Astrocyte (in vitro differentiated cells and primary cell): Measurements from ENCODE around the gene LRP1B. TPM values are rescaled to one million over a fixed set of nuclear protein-coding genes. Genes with fewer than 3 reads are reported as not detected.

Experiments
- DNase-seq: peaks from one replicate; pipeline ENCODE4 v3.0.0-alpha.2; 2010; ENCODE audit warnings: low read depth
- FAIRE-seq: peaks from 2 replicates; lab custom pipeline; 2011; peaks lifted over from hg19 to GRCh38; lab: Jason Lieb, UNC
- H2AFZ ChIP-seq: 2 replicates; pipeline ENCODE4 v1.6.0; 2012; ENCODE audit warnings: low read depth, low read length, inconsistent platforms
- H3K27ac ChIP-seq: 2 replicates; pipeline ENCODE4 v1.5.1; 2011; ENCODE audit warnings: low read depth, low read length, inconsistent platforms
- H3K27me3 ChIP-seq: 2 replicates; pipeline ENCODE4 v1.6.0; 2011; ENCODE audit warnings: low read length, inconsistent platforms; ENCODE audit not compliant: insufficient read depth
- H3K36me3 ChIP-seq: 2 replicates; pipeline ENCODE4 v1.5.1; 2011; ENCODE audit warnings: low read length, inconsistent platforms; ENCODE audit not compliant: insufficient read depth
- H3K4me1 ChIP-seq: 2 replicates; pipeline ENCODE4 v1.5.1; 2011; ENCODE audit warnings: low read length, inconsistent platforms; ENCODE audit not compliant: insufficient read depth
- H3K4me2 ChIP-seq: 2 replicates; pipeline ENCODE4 v1.6.0; 2012; ENCODE audit warnings: low read length, inconsistent platforms
- H3K4me3 ChIP-seq: 2 replicates; pipeline ENCODE4 v1.5.1; 2011; ENCODE audit warnings: low read depth, mild to moderate bottlenecking, low read length, inconsistent platforms; ENCODE audit not compliant: insufficient read depth
- H3K79me2 ChIP-seq: 2 replicates; pipeline ENCODE4 v1.6.0; 2012; ENCODE audit warnings: mild to moderate bottlenecking, low read length, inconsistent platforms; ENCODE audit not compliant: insufficient read depth
- H3K9ac ChIP-seq: 2 replicates; pipeline ENCODE4 v1.6.0; 2012; ENCODE audit warnings: mild to moderate bottlenecking, low read length, inconsistent platforms
- H3K9me3 ChIP-seq: 2 replicates; pipeline ENCODE4 v1.5.1; 2012; ENCODE audit warnings: low read depth, mild to moderate bottlenecking, low read length, inconsistent platforms; ENCODE audit not compliant: insufficient read depth
- H4K20me1 ChIP-seq: 2 replicates; pipeline ENCODE4 v1.6.0; 2012; ENCODE audit warnings: low read length, inconsistent platforms; ENCODE audit not compliant: insufficient read depth
- H3K27ac Mint-ChIP-seq: one replicate; pipeline ENCODE4 v1.8.0; 2021; ENCODE audit warnings: mild to moderate bottlenecking, mixed read lengths; ENCODE audit not compliant: unreplicated experiment
- H3K27me3 Mint-ChIP-seq: one replicate; pipeline ENCODE4 v1.8.0; 2021; ENCODE audit warnings: low read depth, mixed read lengths; ENCODE audit not compliant: unreplicated experiment
- H3K36me3 Mint-ChIP-seq: one replicate; pipeline ENCODE4 v1.8.0; 2021; ENCODE audit warnings: low read depth, mixed read lengths; ENCODE audit not compliant: unreplicated experiment
- H3K4me1 Mint-ChIP-seq: one replicate; pipeline ENCODE4 v1.8.0; 2021; ENCODE audit warnings: low read depth, mixed read lengths; ENCODE audit not compliant: unreplicated experiment
- H3K4me3 Mint-ChIP-seq: one replicate; pipeline ENCODE4 v1.8.0; 2021; ENCODE audit warnings: mild to moderate bottlenecking, moderate library complexity, mixed read lengths; ENCODE audit not compliant: unreplicated experiment
- H3K9me3 Mint-ChIP-seq: one replicate; pipeline ENCODE4 v1.8.0; 2021; ENCODE audit warnings: mild to moderate bottlenecking, mixed read lengths; ENCODE audit not compliant: unreplicated experiment
- EZH2 ChIP-seq: IDR thresholded peaks from 2 replicates; pipeline ENCODE4 v1.6.1; 2012; ENCODE audit warnings: mild to moderate bottlenecking, low read length, inconsistent platforms; ENCODE audit not compliant: insufficient read depth
- total RNA-seq: library from RNA; stranded (reverse); gene quantifications from 2 replicates; pipeline ENCODE4 v1.2.1, GENCODE V29; 2021
- TF ChIP-seq, protein P1 (sequence below): IDR thresholded peaks from 2 replicates; pipeline ENCODE4 v1.5.1; 2011; ENCODE audit warnings: low read depth, mild to moderate bottlenecking, inconsistent platforms, low read length, moderate library complexity; ENCODE audit not compliant: insufficient read depth

LRP1B gene
- total RNA-seq, 1 donor from 2014 or later = 1.5 TPM

DNA sequence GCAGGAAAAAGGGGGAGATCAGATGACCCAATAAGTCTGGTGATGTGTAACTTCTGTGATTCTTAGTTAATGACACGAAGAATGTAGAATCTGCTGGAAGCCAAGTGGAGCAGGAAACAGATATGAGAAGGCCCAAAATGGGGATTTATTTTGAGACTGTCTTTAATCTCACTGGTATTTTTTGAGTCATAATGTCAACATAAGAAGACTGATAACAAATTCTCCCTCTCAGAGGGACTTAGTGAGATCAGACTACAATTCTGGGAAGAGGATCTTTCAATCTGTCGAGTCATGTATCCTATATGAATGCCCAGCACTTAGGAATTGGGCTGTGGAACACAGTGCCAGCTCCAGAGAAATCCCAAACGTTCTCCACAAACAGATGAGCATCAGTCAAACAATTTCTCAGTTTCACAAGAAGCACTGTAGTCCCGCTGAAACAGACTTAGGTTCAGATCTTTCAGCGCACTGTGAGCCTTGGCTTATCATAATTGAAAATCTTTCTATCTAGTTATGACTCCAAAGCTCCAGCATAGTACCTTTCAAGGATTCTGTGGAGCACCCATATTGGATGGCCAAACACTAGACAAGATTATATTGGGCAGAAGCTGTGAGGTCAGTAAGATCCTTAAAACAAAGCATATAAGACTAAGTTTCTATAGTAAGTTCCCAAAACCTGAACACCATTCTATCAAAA is 738.2 kb downstream of the LRP1B start:
- H3K27me3 ChIP-seq = no peaks in the 10 kb centered on the region
- H3K9me3 ChIP-seq = no peaks in the 10 kb centered on the region
- TF ChIP-seq EZH2 = no peak
- TF ChIP-seq, protein P1, sequence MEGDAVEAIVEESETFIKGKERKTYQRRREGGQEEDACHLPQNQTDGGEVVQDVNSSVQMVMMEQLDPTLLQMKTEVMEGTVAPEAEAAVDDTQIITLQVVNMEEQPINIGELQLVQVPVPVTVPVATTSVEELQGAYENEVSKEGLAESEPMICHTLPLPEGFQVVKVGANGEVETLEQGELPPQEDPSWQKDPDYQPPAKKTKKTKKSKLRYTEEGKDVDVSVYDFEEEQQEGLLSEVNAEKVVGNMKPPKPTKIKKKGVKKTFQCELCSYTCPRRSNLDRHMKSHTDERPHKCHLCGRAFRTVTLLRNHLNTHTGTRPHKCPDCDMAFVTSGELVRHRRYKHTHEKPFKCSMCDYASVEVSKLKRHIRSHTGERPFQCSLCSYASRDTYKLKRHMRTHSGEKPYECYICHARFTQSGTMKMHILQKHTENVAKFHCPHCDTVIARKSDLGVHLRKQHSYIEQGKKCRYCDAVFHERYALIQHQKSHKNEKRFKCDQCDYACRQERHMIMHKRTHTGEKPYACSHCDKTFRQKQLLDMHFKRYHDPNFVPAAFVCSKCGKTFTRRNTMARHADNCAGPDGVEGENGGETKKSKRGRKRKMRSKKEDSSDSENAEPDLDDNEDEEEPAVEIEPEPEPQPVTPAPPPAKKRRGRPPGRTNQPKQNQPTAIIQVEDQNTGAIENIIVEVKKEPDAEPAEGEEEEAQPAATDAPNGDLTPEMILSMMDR = no peak
- Mint-ChIP-seq H3K36me3 (no peaks in the 10 kb centered on the region), H3K9me3 (no peaks in the 10 kb centered on the region), H3K4me3 (no peak overlapping the region), H3K27ac (peak overlapping the region; percentile 91), H3K4me1 (peaks cover 15% of the 10 kb centered on the region), H3K27me3 (no peaks in the 10 kb centered on the region)
- no peaks in the 10 kb centered on the region for H3K36me3 ChIP-seq
- peak overlapping the region; percentile 77 for H3K9ac ChIP-seq
- peak overlapping the region; percentile 22 for H2AFZ ChIP-seq
- FAIRE-seq (peak; percentile 59), DNase-seq (peak; percentile 91)
- peaks cover 15% of the 10 kb centered on the region for H3K4me1 ChIP-seq
- peak overlapping the region; percentile 96 for H3K27ac ChIP-seq
- peak overlapping the region; percentile 65 for H3K4me2 ChIP-seq
- no peaks in the 10 kb centered on the region for H4K20me1 ChIP-seq
- H3K79me2 ChIP-seq = no peaks in the 10 kb centered on the region
- H3K4me3 ChIP-seq = no peak overlapping the region

DNA sequence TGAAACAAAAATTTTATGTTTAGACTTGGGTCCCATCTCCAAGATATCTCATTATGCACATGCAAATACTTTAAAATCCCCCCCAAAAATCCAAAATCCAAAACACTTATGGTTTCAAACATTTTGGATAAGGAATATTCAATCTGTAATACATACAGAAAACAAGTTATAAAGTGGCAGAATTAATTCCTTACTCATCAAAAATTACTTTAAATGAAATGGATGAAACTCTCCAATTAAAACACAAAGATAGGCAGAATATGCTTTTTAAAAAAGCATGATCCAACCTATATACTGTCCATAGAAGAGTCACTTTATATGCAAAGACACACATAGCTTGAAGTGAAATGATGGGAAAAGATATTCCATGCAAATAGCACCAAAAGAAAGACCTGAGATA is 744.6 kb downstream of the LRP1B start:
- Mint-ChIP-seq H3K36me3 (no peaks in the 10 kb centered on the region), H3K4me3 (no peak overlapping the region), H3K27me3 (no peaks in the 10 kb centered on the region), H3K4me1 (peaks cover 5% of the 10 kb centered on the region), H3K27ac (no peak overlapping the region), H3K9me3 (no peaks in the 10 kb centered on the region)
- H3K27ac ChIP-seq = no peak overlapping the region
- H3K9ac ChIP-seq = no peak overlapping the region
- no peaks in the 10 kb centered on the region for H3K27me3 ChIP-seq
- FAIRE-seq (no peak), DNase-seq (no peak)
- no peak for TF ChIP-seq EZH2
- TF ChIP-seq, protein P1 = no peak
- H2AFZ ChIP-seq = no peak overlapping the region
- no peaks in the 10 kb centered on the region for H4K20me1 ChIP-seq
- no peaks in the 10 kb centered on the region for H3K36me3 ChIP-seq
- H3K9me3 ChIP-seq = no peaks in the 10 kb centered on the region
- H3K4me1 ChIP-seq = no peaks in the 10 kb centered on the region
- no peaks in the 10 kb centered on the region for H3K79me2 ChIP-seq
- no peak overlapping the region for H3K4me2 ChIP-seq
- no peak overlapping the region for H3K4me3 ChIP-seq

DNA sequence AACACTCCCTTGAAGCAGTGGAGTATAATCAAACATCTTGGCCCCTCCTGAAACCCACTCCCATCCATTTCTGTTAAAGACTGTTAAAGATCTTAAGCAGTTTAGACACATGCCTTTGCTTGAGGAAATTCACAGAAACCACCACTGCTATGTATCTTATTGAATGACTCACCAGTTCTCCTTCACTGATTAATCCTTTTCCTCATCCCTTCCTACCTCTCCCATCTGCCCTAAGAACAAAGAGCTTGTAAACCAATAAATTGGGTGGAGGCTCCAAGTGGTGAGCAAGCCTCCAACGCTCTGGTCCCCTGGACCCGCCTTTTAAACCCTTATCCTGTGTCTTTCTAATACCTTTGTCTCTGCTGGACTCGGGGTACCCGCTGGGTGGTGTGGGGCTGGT is 746.1 kb downstream of the LRP1B start:
- no peaks in the 10 kb centered on the region for H3K27me3 Mint-ChIP-seq
- Histone ChIP-seq H3K27ac (no peak overlapping the region), H2AFZ (no peak overlapping the region)

More for the DNA sequence above, 746.1 kb downstream of the LRP1B start:
- FAIRE-seq (no peak), DNase-seq (peak; percentile 58)
- H3K4me1 Mint-ChIP-seq = peaks cover 13% of the 10 kb centered on the region
- Histone ChIP-seq H3K36me3 (no peaks in the 10 kb centered on the region), H3K9me3 (no peaks in the 10 kb centered on the region), H3K9ac (no peak overlapping the region), H3K4me1 (no peaks in the 10 kb centered on the region), H3K4me2 (no peak overlapping the region), H3K79me2 (no peaks in the 10 kb centered on the region), H4K20me1 (no peaks in the 10 kb centered on the region), H3K27me3 (no peaks in the 10 kb centered on the region), H3K4me3 (no peak overlapping the region)
- peak overlapping the region; percentile 58 for H3K27ac Mint-ChIP-seq
- H3K9me3 Mint-ChIP-seq = no peaks in the 10 kb centered on the region
- TF ChIP-seq, protein P1 = no peak
- no peak for TF ChIP-seq EZH2
- H3K4me3 Mint-ChIP-seq = no peak overlapping the region
- H3K36me3 Mint-ChIP-seq = no peaks in the 10 kb centered on the region
